GM18858 (cell line): ENCODE measurements around the gene BPIFA2.
"Not testable (repeated sequence)": the region's sequence is repeated elsewhere in the genome, so short reads cannot be mapped to it uniquely, and the experiment has no call there.

Experiments used
- ATAC-seq: cut with Tn5 transposase; IDR thresholded peaks from one replicate; pipeline ENCODE4 v1.9.1; 2021; ENCODE audit not compliant: unreplicated experiment

Gene BPIFA2

GRCh38 chr20:33159713-33160112 lies 8.2 kb upstream of the BPIFA2 start:
- no peak for ATAC-seq

- ATAC-seq: no peak
Measured at GRCh38 chr20:33160681-33161080, 7.3 kb upstream of the BPIFA2 start.

- ATAC-seq: no peak
Measured at GRCh38 chr20:33162313-33162712, 5.6 kb upstream of the BPIFA2 start.

- ATAC-seq: no peak
Measured at GRCh38 chr20:33162753-33163152, 5.2 kb upstream of the BPIFA2 start.

GRCh38 chr20:33163856-33164762 lies 3.9 kb upstream of the BPIFA2 start:
- ATAC-seq: no peak

- no peak for ATAC-seq
Measured at GRCh38 chr20:33164763-33165095, 3.2 kb upstream of the BPIFA2 start.

- ATAC-seq: no peak
Measured at GRCh38 chr20:33165416-33166055, 2.4 kb upstream of the BPIFA2 start.

- ATAC-seq: no peak
Measured at GRCh38 chr20:33166533-33167113, 1.3 kb upstream of the BPIFA2 start.

GRCh38 chr20:33169176-33169794 lies 1.3 kb downstream of the BPIFA2 start:
- no peak for ATAC-seq

GRCh38 chr20:33172781-33173180 lies 4.8 kb downstream of the BPIFA2 start:
- no peak for ATAC-seq

- ATAC-seq: no peak
Measured at GRCh38 chr20:33175123-33175522, 7.2 kb downstream of the BPIFA2 start.

GRCh38 chr20:33176101-33176500 lies 8.1 kb downstream of the BPIFA2 start:
- ATAC-seq: no peak

GRCh38 chr20:33177866-33178265 lies 9.9 kb downstream of the BPIFA2 start:
- no peak for ATAC-seq

GRCh38 chr20:33178726-33179125 lies 10.8 kb downstream of the BPIFA2 start:
- ATAC-seq: no peak

GRCh38 chr20:33180169-33180568 lies 12.2 kb downstream of the BPIFA2 start:
- no peak for ATAC-seq

GRCh38 chr20:33181482-33182093 lies 13.6 kb downstream of the BPIFA2 start:
- no peak for ATAC-seq

- no peak for ATAC-seq
Measured at GRCh38 chr20:33183312-33183711, 15.4 kb downstream of the BPIFA2 start.

- not testable (repeated sequence) for ATAC-seq
Measured at GRCh38 chr20:33185031-33185590, 17.2 kb downstream of the BPIFA2 start.

GRCh38 chr20:33187491-33187890 lies 19.5 kb downstream of the BPIFA2 start:
- no peak for ATAC-seq

GRCh38 chr20:33188421-33188820 lies 20.5 kb downstream of the BPIFA2 start:
- ATAC-seq: no peak

GRCh38 chr20:33191484-33191883 lies 23.5 kb downstream of the BPIFA2 start:
- ATAC-seq: no peak
